GM18499 (cell line): ENCODE measurements around the gene RNF212B.
"Not testable (repeated sequence)": the region's sequence is repeated elsewhere in the genome, so short reads cannot be mapped to it uniquely, and the experiment has no call there.

Experiments used
- ATAC-seq: cut with Tn5 transposase; IDR thresholded peaks from one replicate; pipeline ENCODE4 v1.9.1; 2021; ENCODE audit warnings: moderate number of reproducible peaks; ENCODE audit not compliant: insufficient read depth, unreplicated experiment

RNF212B gene

GRCh38 chr14:23241061-23241715, 3.5 kb downstream of the RNF212B start:
- not testable (repeated sequence) for ATAC-seq

DNA sequence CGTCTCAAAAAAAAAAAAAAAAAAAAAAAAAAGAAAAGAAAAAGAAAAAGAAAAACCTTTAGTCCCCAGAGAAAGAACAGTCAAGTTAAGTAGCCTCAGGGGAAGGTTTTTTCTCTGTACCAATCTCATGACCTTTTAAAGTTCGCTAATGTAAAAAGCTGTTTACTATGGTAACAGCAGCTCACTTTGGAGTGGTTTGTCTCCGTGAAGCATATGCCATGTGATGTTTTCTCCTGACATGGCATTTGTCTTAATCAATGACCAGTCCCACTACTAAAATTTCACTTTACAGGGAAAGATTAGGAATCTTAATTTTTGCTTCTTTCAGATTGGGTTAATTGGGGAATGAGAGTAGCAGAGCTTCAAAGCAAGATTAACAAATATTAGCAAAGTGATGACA, 4.3 kb downstream of the RNF212B start:
- ATAC-seq, result no peak

DNA sequence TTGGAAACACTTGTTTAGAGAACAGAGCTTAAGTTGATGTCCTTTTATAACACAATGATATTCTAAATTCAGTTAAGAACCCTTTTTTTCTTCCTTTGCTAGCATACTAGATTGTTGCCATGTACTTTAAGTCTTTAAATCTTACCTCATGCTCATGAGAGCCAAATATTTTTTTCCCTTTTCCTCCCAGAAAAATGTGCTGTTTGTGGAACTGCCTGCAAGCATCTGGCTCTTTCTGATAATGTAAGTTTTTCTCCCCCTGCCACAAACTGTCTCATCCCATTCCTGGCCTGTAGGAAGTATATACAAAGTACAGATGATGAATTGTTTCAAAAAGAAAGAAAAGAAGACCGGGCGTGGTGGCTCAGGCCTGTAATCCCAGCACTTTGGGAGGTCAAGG, 5.3 kb downstream of the RNF212B start:
- no peak for ATAC-seq

DNA sequence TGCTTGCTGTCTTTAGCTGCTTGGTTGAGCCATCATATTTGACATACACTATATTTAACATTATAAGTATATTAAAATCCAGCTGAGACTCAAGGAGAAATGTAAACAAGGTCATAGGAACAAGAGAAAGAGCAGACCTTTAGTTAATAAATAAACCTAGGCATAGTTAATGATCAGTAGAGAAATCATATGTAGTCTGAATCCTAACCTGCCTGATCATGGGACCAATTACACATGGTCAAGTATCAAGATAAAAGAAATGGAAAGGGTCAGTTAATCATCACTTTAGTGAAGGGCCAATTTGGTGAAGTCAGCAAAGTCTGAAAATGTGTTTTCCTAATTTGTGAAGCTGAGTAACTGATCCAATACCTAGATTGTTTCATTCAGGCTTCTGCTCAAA, 7.5 kb downstream of the RNF212B start:
- ATAC-seq, result no peak

GRCh38 chr14:23248601-23249000, 10.9 kb downstream of the RNF212B start:
- no peak for ATAC-seq

DNA sequence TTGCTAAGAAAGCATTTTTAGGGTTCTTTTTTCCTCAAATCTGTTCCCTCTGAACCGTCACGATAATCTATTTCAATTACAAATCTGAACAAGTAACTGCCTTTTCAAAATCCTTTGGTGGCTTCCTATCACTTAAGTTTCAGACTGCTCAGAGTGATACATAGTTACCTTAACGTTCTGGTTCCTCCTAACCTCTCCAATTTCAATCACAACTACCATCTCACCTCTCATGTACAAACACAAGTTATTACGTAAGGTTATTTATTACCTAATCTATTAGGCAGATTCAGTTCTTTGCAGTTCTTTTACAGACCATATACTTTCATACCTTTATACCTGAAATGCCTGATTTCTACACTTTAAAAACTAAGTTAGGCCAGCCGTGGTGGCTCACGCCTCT, 12.1 kb downstream of the RNF212B start:
- no peak for ATAC-seq

DNA sequence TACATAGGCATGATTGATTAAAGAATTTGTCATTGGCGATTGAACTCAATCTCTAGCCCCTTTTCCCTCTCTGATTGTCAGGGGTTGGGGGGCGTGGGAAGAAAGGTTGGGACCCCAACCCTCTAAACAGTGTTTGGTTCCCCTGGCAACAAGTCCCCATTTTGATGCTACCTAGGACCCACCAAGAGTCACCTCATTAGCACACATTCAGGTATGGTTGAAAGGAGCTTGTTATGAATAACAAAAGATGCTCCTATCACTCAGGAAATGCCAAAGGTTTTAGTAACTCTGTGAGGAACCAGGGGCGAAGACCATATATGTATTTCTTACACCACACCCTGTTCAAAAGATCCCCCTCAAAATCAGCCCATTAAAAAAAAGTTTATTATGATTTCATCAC, 14.3 kb downstream of the RNF212B start:
- no peak for ATAC-seq

DNA sequence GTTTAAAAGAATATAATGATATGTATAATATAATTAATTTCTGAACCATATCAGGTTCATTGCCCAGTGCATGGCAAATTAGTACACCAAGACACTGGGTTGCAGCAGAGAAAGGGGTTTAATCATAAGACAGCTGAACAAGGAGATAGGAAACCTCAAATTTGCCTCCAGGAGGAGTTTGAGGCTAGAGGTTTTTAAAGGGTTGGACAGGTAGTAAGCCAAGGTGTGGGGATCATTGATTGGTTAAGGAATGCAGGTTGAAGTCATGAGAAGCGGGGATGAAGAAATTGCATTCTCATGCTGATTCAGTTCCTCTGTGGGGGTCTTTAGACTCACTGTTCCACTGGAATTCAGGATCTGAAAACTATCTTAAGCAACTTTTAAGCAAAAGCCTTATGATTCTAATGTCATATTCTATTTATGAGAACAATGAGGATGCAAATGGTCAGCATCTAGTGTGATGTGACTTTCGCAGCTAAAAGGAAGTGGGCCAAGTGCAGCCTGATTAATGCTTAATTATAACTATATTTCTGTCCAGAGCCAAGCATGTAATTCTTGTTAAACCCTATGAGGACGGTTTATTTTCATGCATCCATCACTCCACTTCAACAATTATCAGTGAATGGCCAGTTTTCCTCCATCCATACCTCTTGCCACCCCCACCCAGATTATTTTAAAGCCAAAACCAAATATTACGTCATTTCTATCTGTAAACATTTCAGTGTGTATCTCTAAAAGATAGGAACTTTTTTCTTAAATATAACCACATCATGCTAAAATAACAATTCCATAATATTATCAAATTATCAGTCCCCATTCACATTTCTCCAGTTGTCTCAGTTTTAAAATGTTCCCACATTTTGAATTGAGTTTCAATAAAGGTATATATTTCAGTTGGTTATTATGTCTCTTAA, 14.9 kb downstream of the RNF212B start:
- no peak for ATAC-seq

DNA sequence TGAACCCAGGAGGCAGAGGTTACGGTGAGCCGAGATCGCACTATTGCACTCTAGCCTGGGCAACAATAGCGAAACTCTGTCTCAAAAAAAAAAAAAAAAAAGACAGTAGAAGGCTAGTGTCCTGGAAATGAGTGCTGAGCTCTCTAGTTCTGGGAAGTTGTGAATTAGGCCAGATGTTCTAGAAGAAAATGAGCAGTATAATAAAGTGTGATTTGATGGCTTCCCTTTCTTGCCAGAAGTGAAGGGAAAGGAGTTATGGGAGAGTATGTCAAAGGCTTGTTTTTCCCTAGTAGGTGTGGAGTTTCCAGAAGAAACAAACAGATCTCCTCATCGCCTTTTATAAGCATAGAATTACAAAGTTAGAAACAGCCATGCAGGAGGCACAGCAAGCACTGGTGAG, 20.5 kb downstream of the RNF212B start:
- no peak for ATAC-seq

- no peak for ATAC-seq
These were observed 21.7 kb downstream of the RNF212B start for GRCh38 chr14:23259426-23259825.

- not testable (repeated sequence) for ATAC-seq
These were observed 23.1 kb downstream of the RNF212B start for GRCh38 chr14:23260849-23261248.

- ATAC-seq, result no peak
These were observed 31.5 kb downstream of the RNF212B start for GRCh38 chr14:23269193-23269592.

- no peak for ATAC-seq
These were observed 37.7 kb downstream of the RNF212B start for GRCh38 chr14:23275412-23275811.

DNA sequence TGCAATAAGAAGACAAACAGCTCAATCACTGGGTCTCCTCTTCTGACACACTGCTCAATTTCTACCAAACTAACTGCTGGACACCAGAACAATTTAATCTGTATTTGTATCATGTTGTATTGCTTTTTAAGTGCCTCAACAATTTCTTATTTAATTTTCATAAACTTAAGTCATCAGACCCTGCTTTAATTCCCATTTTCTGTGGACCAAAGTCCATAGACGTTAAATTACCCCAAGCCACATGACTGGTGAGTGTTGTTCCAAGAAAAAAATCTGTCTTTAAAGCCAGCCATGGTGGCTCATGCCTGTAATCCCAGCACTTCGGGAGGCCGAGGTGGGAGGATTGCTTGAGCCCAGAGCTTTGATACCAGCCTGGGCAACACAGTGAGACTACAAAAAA, 39.5 kb downstream of the RNF212B start:
- ATAC-seq, result no peak

DNA sequence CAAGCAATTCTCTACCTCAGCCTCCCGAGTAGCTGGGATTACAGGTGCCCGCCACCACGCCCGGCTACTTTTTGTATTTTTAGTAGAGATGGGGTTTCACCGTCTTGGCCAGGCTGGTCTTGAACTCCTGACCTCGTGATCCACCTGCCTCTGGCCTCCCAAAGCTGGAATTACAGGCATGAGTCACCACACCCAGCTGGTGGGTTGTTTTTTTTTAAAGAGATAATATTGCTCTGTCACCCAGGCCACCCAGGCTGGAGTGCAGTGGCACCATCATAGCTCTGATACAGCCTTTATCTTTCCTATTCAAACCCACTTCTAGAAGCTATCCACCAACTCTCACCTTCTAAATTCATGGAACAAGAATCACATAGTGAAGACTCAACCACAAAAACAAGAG, 40.2 kb downstream of the RNF212B start:
- ATAC-seq, result not testable (repeated sequence)

- ATAC-seq, result no peak
These were observed 43.5 kb downstream of the RNF212B start for GRCh38 chr14:23281247-23281646.

GRCh38 chr14:23284654-23285529, 47.2 kb downstream of the RNF212B start:
- no peak for ATAC-seq

GRCh38 chr14:23285530-23286019, 47.8 kb downstream of the RNF212B start:
- ATAC-seq, result no peak

- peak; percentile 86 for ATAC-seq
These were observed 48.5 kb downstream of the RNF212B start, which contains the start of gene HOMEZ for GRCh38 chr14:23286020-23286901. Gene HOMEZ, minus strand, starts transcription at chr14:23286132. Its CDS starts 180 bp downstream, at chr14:23285952.
